GM19397 (cell line): ENCODE measurements around the gene TIMELESS.
"Not testable (repeated sequence)": the region's sequence is repeated elsewhere in the genome, so short reads cannot be mapped to it uniquely, and the experiment has no call there.

ENCODE experiments used
- ATAC-seq: cut with Tn5 transposase; IDR thresholded peaks from one replicate; pipeline ENCODE4 v1.9.1; 2021; ENCODE audit warnings: mild to moderate bottlenecking, moderate library complexity; ENCODE audit not compliant: unreplicated experiment

Gene TIMELESS

DNA sequence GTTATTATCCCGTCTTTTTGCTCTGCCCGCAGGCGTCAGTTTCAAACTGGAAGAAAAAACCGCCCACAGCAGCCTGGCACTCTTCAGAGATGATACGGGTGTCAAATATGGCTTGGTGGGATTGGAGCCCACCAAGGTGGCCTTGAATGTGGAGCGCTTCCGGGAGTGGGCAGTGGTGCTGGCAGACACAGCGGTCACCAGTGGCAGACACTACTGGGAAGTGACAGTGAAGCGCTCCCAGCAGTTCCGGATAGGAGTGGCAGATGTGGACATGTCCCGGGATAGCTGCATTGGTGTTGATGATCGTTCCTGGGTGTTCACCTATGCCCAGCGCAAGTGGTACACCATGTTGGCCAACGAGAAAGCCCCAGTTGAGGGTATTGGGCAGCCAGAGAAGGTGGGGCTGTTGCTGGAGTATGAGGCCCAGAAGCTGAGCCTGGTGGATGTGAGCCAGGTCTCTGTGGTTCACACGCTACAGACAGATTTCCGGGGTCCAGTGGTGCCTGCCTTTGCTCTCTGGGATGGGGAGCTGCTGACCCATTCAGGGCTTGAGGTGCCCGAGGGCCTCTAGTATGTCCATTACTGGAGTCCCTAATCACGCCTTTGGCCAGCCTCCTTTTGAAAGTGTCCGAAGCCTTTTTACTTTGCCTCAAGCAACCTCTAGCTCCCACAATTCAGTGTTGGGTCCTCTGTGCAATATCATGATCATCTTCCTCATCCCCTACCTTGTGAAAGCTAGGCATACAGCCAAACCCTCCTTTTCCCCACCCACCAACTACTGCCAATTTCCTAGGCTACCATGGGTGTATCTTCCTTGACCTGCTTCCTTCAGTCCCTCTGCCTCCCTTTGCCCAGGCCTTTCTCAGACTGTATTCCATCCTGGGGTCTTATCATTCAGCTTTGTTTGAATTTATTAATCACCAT, 20.0 kb upstream of the TIMELESS start:
- ATAC-seq, result no peak

DNA sequence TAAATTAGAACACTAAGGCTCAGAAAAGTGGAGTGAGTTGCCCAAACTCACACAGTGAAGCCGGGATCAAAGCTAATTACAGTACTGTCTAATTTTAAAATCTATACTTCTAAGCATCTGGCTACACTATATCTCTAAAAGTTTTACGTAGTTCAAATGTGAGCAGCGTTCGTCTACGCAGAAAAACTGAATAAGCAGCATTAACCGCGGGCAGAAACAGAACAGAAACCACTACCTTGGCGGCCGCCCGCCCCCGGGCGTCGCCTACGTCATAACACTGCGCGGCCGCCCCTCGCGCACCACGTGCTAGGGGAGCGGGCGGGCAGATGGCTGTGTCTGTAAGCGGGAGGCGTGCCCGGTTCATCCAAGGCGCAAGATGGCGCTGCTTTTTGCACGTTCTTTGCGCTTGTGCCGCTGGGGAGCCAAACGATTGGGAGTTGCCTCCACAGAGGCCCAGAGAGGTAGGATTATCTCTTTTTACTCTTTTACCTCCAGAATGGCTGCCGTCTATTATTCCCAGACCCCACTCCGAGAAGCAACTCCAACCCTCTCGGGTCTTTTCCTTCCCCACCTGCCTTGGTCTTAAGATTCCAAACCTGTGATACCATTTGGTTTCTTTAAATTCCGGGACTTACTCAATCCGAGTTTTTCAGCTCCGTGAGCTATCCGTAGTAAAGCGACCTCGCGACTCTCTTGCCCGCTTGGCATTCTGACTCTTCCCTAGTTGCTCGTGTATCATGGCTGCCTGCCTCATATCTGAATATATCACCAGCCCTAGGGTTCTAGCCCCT, 19.2 kb upstream of the TIMELESS start, which contains the start of gene SPRYD4:
TSS of gene SPRYD4 (plus strand) at position 363 of the 791 bp plus-strand sequence. CDS start at position 377, 14 bp downstream.
- peak; percentile 86 for ATAC-seq

- ATAC-seq, result no peak
Measured at GRCh38 chr12:56462565-56462964, 13.3 kb upstream of the TIMELESS start.

DNA sequence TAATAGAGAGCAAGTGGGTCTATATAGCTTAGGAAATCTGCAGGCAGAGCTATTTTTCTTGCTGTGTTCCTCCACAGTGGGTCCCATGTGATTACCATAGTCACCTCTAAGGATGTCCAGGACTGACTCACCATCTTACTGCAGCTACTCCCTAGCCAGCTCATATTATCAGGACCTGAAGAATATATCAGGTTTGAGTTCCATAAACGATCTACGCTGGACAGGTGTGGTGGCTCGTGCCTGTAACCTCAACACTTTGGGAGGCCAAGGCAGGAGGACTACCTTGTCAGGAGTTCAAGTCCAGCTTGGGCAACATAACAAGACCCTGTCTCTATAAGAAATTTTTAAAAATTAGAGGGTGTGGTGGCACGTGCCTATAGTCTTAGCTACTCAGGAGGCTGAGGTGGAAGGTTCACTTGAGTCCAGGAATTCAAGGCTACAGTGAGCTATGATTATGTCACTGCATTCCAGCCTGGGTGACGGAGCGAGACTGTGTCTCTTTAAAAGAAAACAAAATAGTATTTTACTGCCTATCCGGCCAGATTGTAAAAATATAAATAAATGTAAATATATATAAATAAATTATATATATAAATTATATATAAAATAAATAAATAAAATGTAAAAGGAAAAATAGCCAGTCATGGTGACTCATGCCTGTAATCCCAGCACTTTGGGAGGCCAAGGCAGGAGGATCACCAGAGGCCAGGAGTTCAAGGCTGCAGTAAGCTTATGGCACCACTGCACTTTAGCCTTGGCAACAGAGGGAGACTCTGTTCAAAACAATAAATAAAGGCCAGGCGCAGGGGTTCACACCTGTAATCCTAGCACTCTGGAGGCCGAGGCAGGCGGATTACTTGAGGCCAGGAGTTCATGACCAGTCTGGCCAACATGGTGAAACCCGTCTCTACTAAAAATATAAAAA, 12.3 kb upstream of the TIMELESS start:
- no peak for ATAC-seq

DNA sequence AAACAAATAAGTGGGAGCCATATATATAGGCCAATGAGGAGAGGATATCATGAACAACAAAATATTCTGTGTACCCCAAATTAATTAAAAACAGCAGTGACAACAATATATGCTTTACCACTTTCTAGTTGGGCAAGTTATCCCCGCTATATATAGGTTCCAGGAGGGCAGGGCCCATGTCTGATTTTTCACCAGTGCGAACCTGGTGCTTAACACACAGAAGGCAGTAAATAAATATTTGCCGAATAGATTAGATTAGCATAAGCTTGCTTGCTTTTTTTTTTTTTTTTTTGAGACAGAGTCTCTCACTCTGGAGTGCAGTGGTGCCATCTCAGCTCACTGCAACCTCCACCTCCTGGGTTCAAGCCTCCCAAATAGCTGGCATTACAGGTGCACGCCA, 8.6 kb upstream of the TIMELESS start:
- ATAC-seq, result no peak

- no peak for ATAC-seq
Measured at GRCh38 chr12:56454557-56454956, 5.3 kb upstream of the TIMELESS start, which contains the start of gene MIP. TSS of gene MIP (minus strand) at chr12:56454657. CDS start at chr12:56454613, 44 bp downstream.

- no peak for ATAC-seq
Measured at GRCh38 chr12:56451147-56451546, 1.9 kb upstream of the TIMELESS start.

DNA sequence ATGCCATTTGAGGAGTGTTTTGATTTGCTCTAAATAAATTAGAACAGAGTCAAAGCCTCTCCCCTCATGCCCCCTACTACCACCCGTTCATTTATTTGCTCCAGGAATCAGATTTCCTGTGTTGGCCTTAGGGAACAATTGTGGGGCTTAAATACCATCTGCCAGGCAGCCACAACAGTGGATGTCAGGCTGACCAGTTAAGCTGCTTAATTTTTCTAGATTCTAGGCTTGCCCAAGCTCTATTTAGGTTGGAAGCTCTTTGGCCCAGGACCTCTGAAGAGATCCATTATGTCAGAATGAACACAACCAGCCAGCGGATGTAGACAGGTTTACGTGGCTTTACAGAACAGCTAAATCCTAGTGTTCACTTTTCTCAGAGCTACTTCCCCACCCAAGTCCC, 1.0 kb upstream of the TIMELESS start:
- no peak for ATAC-seq

DNA sequence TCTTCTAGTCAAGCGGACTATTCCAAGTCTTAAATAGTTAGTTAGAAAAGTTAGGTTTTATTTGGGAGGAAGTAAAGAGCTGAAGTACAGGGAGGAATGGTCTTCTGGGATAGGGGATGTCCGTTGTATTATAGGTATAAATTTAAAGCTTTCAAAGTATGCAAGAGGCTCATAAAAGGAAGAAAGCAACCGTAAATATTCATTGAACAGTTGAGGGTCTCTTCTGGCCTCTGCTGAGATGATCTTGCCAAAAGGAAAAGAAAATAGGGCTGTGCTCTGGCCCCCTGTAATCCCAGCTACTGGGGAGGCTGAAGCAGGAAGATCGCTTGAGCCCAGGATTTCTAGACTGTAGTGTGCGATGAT, 377 bp upstream of the TIMELESS start:
- ATAC-seq, result no peak

- not testable (repeated sequence) for ATAC-seq
Measured at GRCh38 chr12:56443208-56443607, 6.0 kb downstream of the TIMELESS start.

DNA sequence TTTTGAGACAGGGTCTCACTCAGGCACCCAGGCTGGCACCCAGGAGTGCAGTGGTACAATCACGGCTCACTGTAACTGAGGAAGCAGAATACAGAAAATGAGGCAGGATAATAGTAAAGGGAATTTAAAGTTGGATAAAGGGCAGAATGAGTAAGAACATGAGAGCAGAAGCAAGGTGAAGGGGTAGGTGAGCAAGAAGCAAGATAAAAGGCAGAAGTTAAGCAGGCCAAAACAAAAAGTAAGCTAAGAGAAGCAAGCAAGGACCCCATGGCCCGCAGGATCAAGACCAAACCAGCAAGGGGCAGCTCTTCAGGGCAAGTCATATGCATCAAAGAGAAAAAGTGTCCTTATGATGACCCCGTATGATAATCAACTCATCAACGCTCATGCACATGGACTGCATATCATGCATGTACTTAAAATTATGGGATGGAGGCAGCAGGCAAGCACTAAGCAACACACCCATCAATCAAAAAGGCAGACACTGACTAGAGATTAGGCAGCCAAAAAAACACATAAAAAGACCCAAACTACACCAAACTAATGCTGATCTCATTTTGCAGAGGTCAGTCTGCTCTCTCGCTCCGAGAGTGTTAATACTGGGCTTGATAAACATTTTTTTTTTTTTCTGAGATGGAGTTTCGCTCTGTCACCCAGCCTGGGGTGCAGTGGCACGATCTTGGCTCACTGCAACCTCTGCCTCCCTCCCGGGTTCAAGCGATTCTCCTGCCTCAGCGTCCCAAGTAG, 11.6 kb downstream of the TIMELESS start:
- no peak for ATAC-seq

- ATAC-seq, result no peak
Measured at GRCh38 chr12:56434828-56435227, 14.4 kb downstream of the TIMELESS start.

- no peak for ATAC-seq
Measured at GRCh38 chr12:56431850-56432249, 17.4 kb downstream of the TIMELESS start.

GRCh38 chr12:56431288-56431687, 17.9 kb downstream of the TIMELESS start:
- no peak for ATAC-seq

DNA sequence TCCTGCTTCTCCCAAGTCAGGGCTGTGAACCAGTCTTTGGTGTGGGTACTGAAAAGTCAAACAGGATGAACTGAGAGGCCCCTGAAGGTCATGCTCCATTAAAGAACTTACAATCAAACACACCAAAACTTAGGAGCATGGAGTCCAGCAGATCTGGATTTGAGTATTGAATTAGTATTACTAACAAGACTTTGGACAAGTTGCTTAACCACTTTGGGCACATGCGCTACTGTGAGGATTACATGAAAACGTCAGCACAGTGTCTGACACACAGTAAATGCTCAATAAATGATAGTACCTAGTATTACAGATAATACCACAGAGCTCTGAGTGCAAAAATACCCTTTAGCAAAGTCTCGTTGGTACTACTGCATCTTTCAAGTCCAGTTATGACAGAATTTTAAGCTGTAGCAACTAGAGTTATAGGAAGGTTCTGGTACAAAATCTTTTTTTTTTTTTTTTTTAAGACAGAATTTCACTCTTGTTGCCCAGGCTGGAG, 23.2 kb downstream of the TIMELESS start:
- ATAC-seq, result no peak

DNA sequence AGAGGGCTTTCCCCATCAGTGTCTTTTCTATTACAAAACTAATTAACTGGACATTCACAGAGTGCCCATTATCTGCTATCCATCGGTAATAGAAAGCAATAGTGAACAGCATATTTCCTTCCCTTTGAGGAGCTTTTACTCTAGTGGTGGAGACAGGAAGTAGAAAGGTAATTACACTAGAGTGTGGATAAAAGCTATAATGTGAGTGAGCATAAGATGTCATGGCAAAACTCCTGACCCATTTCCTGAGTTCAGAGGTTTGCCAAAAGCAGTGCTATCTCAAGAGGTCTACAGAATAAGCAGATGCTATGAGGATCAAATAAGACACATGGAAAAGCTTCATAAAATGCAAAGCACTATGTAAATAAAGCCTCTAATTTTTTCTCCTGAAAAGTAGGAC, 24.0 kb downstream of the TIMELESS start:
- ATAC-seq, result no peak

DNA sequence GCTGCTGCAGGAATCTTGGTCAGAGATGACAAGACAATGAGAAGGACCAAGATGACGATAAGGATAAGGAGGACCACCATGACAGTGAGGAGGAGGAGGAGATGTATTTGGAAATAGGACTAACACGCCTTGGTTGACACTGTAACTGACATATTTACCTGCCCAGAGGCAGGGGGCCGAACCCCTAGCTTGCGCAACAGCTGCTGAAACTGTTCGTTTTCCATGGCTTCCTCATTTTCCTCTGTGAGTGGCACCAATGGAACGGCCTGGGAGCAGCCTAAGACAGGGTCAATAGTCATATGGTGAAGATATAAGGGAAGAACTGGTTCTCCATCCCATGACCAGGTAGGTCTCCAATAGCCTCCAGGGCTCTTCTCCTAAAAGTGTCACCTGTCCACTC, 28.8 kb downstream of the TIMELESS start:
- ATAC-seq, result no peak

GRCh38 chr12:56417739-56418138, 31.5 kb downstream of the TIMELESS start:
- no peak for ATAC-seq

GRCh38 chr12:56414401-56414800, 34.8 kb downstream of the TIMELESS start:
- ATAC-seq, result no peak

DNA sequence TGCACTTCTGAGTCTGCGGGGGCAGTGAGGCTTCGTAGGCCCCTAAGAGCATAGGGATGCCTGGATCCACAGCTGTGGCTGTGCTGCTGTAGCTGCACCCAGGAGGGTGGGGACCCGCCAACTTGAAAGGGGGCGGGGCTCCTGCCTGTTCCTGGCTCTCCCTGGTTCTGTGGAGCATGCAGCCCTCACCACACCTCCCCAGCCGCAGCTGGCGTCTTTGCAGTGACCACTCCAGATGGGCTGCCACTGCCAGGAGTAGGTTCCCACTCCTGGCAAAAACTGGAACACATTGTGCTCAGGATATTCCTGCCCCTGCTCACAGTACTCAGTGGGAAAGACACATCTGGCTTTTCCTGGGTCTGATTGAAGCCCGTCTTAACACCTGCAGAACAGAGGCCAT, 35.8 kb downstream of the TIMELESS start:
- ATAC-seq, result no peak
